Tibial nerve (tissue), 4 donors: ENCODE data around the gene PEX1.

Experiments used
- CTCF ChIP-seq, 5 experiments: fragments of 200-600 bp in 3 of 5; fragments of 450-650 bp in 2 of 5; sonication (generic) in 3 of 5; IDR thresholded peaks; one replicate each; pipeline ENCODE4 v1.5.1; 2016 to 2019; ENCODE audit warnings: antibody characterized with exemption in 5 of 5, mild to moderate bottlenecking in 3 of 5, moderate library complexity in 2 of 5
- EP300 ChIP-seq, 2 donors: sonication (generic); formaldehyde crosslinking; IDR thresholded peaks; one replicate each; pipeline ENCODE4 v1.6.1; 2017; ENCODE audit warnings: antibody characterized with exemption in 2 of 2, mild to moderate bottlenecking in 1 of 2
- POLR2A ChIP-seq, 2 donors: fragments of 450-650 bp; IDR thresholded peaks; one replicate each; pipeline ENCODE4 v1.6.1; 2017; ENCODE audit warnings: antibody characterized with exemption in 2 of 2, mild to moderate bottlenecking in 2 of 2, moderate library complexity in 2 of 2

GRCh38 chr7:92576296-92576695 lies 48.0 kb upstream of the PEX1 start:
- TF ChIP-seq CTCF (IDR thresholded peaks at IDR 0.05) (no peak), EP300 (IDR thresholded peaks at IDR 0.05) (no peak), POLR2A (IDR thresholded peaks at IDR 0.05) (no peak)
